HCT116 (cell line): Measurements from ENCODE around the gene CCT8. TPM values are rescaled to one million over a fixed set of nuclear protein-coding genes. Genes with fewer than 3 reads are reported as not detected.
"Not testable (repeated sequence)": the region's sequence is repeated elsewhere in the genome, so short reads cannot be mapped to it uniquely, and the experiment has no call there.

Source experiments
- ATAC-seq: fragments of 200-7000 bp; cut with Tn5 transposase; 2 replicates; pipeline ENCODE4 v1.9.1; 2020; ENCODE audit warnings: mild to moderate bottlenecking, moderate library complexity
- BruUV-seq: library from RNA; stranded (reverse); fragments of 400-500 nt; replicated peaks from 2 replicates; lab custom pipeline; 2021; lab: Mats Ljungman, UMichigan
- CTCF ChIA-PET: fragments of 300-600 bp; sonication (Branson Sonifier 250); formaldehyde crosslinking; loops from one replicate; lab custom pipeline; 2021; ENCODE audit warnings: antibody characterized with exemption; lab: Charles Lee
- POLR2A ChIA-PET: fragments of 300-600, 350-600 bp; sonication (Branson Sonifier 250); formaldehyde crosslinking; loops from one replicate; lab custom pipeline; 2021; ENCODE audit warnings: antibody characterized with exemption; lab: Charles Lee
- RAD21 ChIA-PET, 2 experiments: fragments of 300-600 bp; sonication (Branson Sonifier 250); formaldehyde crosslinking; loops; one replicate each; lab custom pipeline; 2023; ENCODE audit warnings: low total read pairs in 2 of 2; ENCODE audit not compliant: uncharacterized antibody in 2 of 2, unreplicated experiment in 2 of 2, low non-redundant PET in 1 of 2; lab: Charles Lee
- DNase-seq: peaks from one replicate; pipeline ENCODE4 v3.0.0-alpha.2; 2010; ENCODE audit warnings: low read depth, low spot score
- H2AFZ ChIP-seq: fragments of 200-600 bp; shearing (Covaris generic), sonication (generic); 2 replicates; pipeline ENCODE4 v1.6.1; 2017; ENCODE audit warnings: low read depth, mixed run types, mixed read lengths, antibody characterized with exemption, low read length; ENCODE audit not compliant: poor library complexity, severe bottlenecking
- H3K27ac ChIP-seq: 2 replicates; pipeline ENCODE4 v1.5.1; 2012; ENCODE audit warnings: low read depth, low read length
- H3K27me3 ChIP-seq: fragments of 200-600 bp; sonication (generic); 2 replicates; pipeline ENCODE4 v1.6.1; 2016; ENCODE audit warnings: mixed run types, low read length, mixed read lengths; ENCODE audit not compliant: insufficient read depth
- H3K36me3 ChIP-seq, 2 experiments: fragments of 200-500 bp in 1 of 2; fragments of 200-600 bp in 1 of 2; sonication (Bioruptor generic) in 1 of 2; sonication (generic) in 1 of 2; 2 replicates each; pipeline versions ENCODE4 v1.5.1 to v1.6.1; 2014 to 2016; ENCODE audit warnings: low read length in 2 of 2, inconsistent platforms in 1 of 2, mixed read lengths in 1 of 2, mixed run types in 1 of 2; ENCODE audit not compliant: insufficient read depth in 2 of 2, control insufficient read depth in 1 of 2
- H3K4me1 ChIP-seq, 2 experiments: fragments of 200-600 bp in 1 of 2; sonication (generic) in 1 of 2; 2 replicates each; pipeline versions ENCODE4 v1.5.1 to v1.6.1; 2012 to 2017; ENCODE audit warnings: low read length in 2 of 2, inconsistent platforms in 1 of 2, mild to moderate bottlenecking in 1 of 2, mixed read lengths in 1 of 2, mixed run types in 1 of 2, moderate library complexity in 1 of 2; ENCODE audit not compliant: insufficient read depth in 2 of 2, control insufficient read depth in 1 of 2
- H3K4me2 ChIP-seq: fragments of 200-600 bp; sonication (generic); 2 replicates; pipeline ENCODE4 v1.6.1; 2017; ENCODE audit warnings: mixed run types, low read length, mixed read lengths
- H3K4me3 ChIP-seq, 2 experiments: fragments of 200-600 bp in 1 of 2; sonication (generic) in 1 of 2; replicated peaks in 1 of 2; 2 replicates each; pipeline ENCODE4 v1.5.1; 2011 to 2016; ENCODE audit warnings: low read length in 2 of 2, control low read depth in 1 of 2, low read depth in 1 of 2, mild to moderate bottlenecking in 1 of 2, mixed read lengths in 1 of 2, mixed run types in 1 of 2
- H3K79me2 ChIP-seq: fragments of 200-600 bp; sonication (generic); 2 replicates; pipeline ENCODE4 v1.6.1; 2017; ENCODE audit warnings: mild to moderate bottlenecking, mixed run types, low read length, moderate library complexity, mixed read lengths; ENCODE audit not compliant: insufficient read depth
- H3K9ac ChIP-seq: fragments of 200-600 bp; sonication (generic); 2 replicates; pipeline ENCODE4 v1.6.1; 2016; ENCODE audit warnings: low read length, mixed read lengths
- H3K9me2 ChIP-seq: fragments of 200-600 bp; sonication (generic), shearing (Covaris generic); 2 replicates; pipeline ENCODE4 v1.6.1; 2017; ENCODE audit warnings: mixed run types, mild to moderate bottlenecking, moderate library complexity; ENCODE audit not compliant: insufficient read depth
- H3K9me3 ChIP-seq, 2 experiments: fragments of 200-500 bp in 1 of 2; fragments of 200-600 bp in 1 of 2; sonication (Bioruptor generic) in 1 of 2; sonication (generic) in 1 of 2; 2 replicates each; pipeline ENCODE4 v1.6.1; 2014 to 2017; ENCODE audit warnings: low read length in 2 of 2, mixed read lengths in 2 of 2, inconsistent platforms in 1 of 2, low read depth in 1 of 2, mild to moderate bottlenecking in 1 of 2, mixed run types in 1 of 2, moderate library complexity in 1 of 2; ENCODE audit not compliant: control insufficient read depth in 1 of 2, insufficient read depth in 1 of 2
- H4K20me1 ChIP-seq: fragments of 200-600 bp; sonication (generic), shearing (Covaris generic); 2 replicates; pipeline ENCODE4 v1.6.1; 2017; ENCODE audit warnings: mixed run types, mild to moderate bottlenecking, moderate library complexity; ENCODE audit not compliant: insufficient read depth
- CBX3 ChIP-seq: IDR thresholded peaks from 2 replicates; pipeline ENCODE4 v1.6.1; 2012; ENCODE audit warnings: low read depth
- CEBPB ChIP-seq: IDR thresholded peaks from 2 replicates; pipeline ENCODE4 v1.6.1; 2012; ENCODE audit warnings: low read depth
- EZH2 ChIP-seq: fragments of 200-600 bp; sonication (generic); IDR thresholded peaks from 2 replicates; pipeline ENCODE4 v1.6.1; 2017; ENCODE audit warnings: antibody characterized with exemption, mixed run types
- JUND ChIP-seq: IDR thresholded peaks from 2 replicates; pipeline ENCODE4 v1.6.1; 2012
- SIN3A ChIP-seq: IDR thresholded peaks from 2 replicates; pipeline ENCODE4 v1.6.1; 2012; ENCODE audit warnings: low read depth
- TCF7L2 ChIP-seq: IDR thresholded peaks from 2 replicates; pipeline ENCODE4 v1.7.0; 2011; ENCODE audit warnings: borderline replicate concordance, inconsistent platforms; ENCODE audit not compliant: insufficient read depth, insufficient read length; ENCODE audit errors: extremely low read depth
- intact Hi-C: fragments of 100-400 bp; cut with micrococcal nuclease; formaldehyde crosslinking; loops from 2 replicates; pipeline ENCODE4 v1.10.0; 2022
- total RNA-seq: library from RNA; stranded (reverse); gene quantifications from one replicate; pipeline ENCODE4 v1.2.1, GENCODE V29; 2021; ENCODE audit not compliant: unreplicated experiment
- TF ChIP-seq, protein P1 (sequence below): IDR thresholded peaks from 2 replicates; pipeline ENCODE4 v1.6.1; 2012

Gene CCT8
- total RNA-seq, 1 experiment from 2014 or later: 355 TPM

- BruUV-seq: no TSS peak
- peaks cover 4% of the 10 kb centered on the region; the same call in 1 of the 2 replicates for H4K20me1 ChIP-seq
- TF ChIP-seq, protein P1, sequence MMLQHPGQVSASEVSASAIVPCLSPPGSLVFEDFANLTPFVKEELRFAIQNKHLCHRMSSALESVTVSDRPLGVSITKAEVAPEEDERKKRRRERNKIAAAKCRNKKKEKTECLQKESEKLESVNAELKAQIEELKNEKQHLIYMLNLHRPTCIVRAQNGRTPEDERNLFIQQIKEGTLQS: no peak
- TF ChIP-seq EZH2: no peak
- TF ChIP-seq CBX3: no peak
- TF ChIP-seq TCF7L2: no peak
- no peak for TF ChIP-seq CEBPB
- no peak for TF ChIP-seq JUND
- TF ChIP-seq SIN3A: no peak
- H3K9me3 ChIP-seq: no peaks in the 10 kb centered on the region
- intact Hi-C loops: no loop called here
- H3K9me2 ChIP-seq: no peaks in the 10 kb centered on the region
- no peak overlapping the region for H3K4me3 ChIP-seq
- H3K79me2 ChIP-seq: peaks cover 8% of the 10 kb centered on the region
- ChIA-PET RAD21 (no interaction called here), POLR2A (no interaction called here), CTCF (no interaction called here)
- H3K4me1 ChIP-seq: peaks cover 10 to 31% of the 10 kb centered on the region in 2 experiments
- no peak overlapping the region for H3K27ac ChIP-seq
- H3K27me3 ChIP-seq: no peaks in the 10 kb centered on the region
- H2AFZ ChIP-seq: no peak overlapping the region
- no peak overlapping the region for H3K9ac ChIP-seq
- no peaks in the 10 kb centered on the region; a peak in 1 of 4 replicates for H3K36me3 ChIP-seq
- DNase-seq (no peak), ATAC-seq (no peak)
- no peak overlapping the region for H3K4me2 ChIP-seq
These were observed 4.2 kb upstream of the CCT8 start for GRCh38 chr21:29077651-29078090.

DNA sequence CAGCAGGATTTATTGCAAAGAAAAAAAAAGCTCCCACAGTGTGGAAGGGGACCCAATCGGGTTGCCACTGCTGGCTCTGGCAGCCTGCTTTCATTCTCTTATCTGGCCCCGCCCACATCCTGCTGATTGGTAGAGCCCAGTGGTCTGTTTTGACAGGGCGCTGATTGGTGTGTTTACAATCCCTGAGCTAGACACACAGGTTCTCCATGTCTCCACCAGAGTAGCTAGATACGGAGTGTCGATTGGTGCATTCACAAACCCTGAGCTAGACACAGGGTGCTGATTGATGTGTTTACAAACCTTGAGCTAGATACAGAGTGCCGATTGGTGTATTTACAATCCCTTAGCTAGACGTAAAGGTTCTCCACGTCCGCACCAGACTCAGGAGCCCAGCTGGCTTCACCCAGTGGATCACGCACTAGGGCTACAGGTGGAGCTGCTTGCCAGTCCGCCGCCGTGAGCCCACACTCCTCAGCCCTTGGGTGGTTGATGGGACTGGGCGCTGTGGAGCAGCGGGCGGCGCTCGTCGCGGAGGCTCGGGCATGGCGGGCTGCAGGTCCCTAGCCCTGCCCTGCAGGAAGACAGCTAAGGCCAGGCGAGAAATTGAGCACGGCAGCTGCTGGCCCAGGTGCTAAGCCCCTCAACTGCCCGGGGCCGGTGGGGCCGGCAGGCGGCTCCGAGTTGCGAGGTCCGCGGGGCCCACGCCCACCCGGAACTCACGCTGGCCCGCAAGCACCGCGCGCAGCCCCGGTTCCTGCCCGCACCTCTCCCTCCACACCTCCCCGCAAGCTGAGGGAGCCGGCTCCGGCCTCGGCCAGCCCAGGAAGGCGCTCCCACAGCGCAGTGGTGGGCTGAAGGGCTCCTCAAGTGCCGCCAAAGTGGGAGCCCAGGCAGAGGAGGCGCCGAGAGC, 3.5 kb upstream of the CCT8 start:
- not testable (repeated sequence) for H3K9ac ChIP-seq

More for the DNA sequence above, 3.5 kb upstream of the CCT8 start:
- BruUV-seq, CTCF ChIA-PET, H2AFZ ChIP-seq, H3K4me2 ChIP-seq, DNase-seq, H3K4me3 ChIP-seq, H3K36me3 ChIP-seq, H3K27ac ChIP-seq, ATAC-seq, H3K9me2 ChIP-seq, H3K27me3 ChIP-seq, RAD21 ChIA-PET, H3K9me3 ChIP-seq, POLR2A ChIA-PET, intact Hi-C loops: not testable (repeated sequence)
- Histone ChIP-seq H3K4me1 (peaks cover 12 to 32% of the 10 kb centered on the region in 2 experiments), H4K20me1 (peaks cover 10% of the 10 kb centered on the region), H3K79me2 (peaks cover 15% of the 10 kb centered on the region)
